ENCODE data around the gene TIMM23.
"Not testable (repeated sequence)": the region's sequence is repeated elsewhere in the genome, so short reads cannot be mapped to it uniquely, and the experiment has no call there.

- TF ChIP-seq CTCF (conservative IDR thresholded peaks at IDR 0.05; ENCODE audit: low read depth, low read length); EZH2 (IDR thresholded peaks at IDR 0.05; ENCODE audit: borderline replicate concordance, low read depth, low read length, poor library complexity, severe bottlenecking): not testable (repeated sequence)
These were observed 9.4 kb upstream of the TIMM23 start for GRCh38 chr10:45962686-45963452.

Measured in A673 (cell line).